Measurements from ENCODE around the gene TIMELESS. TPM values are rescaled to one million over a fixed set of nuclear protein-coding genes. Genes with fewer than 3 reads are reported as not detected.

Gene TIMELESS
- total and polyA plus RNA-seq, 4 donors: 5.1 to 17.6 (median 10.3) TPM

- no peak for TF ChIP-seq REST (IDR thresholded peaks at IDR 0.05)
- TF ChIP-seq ATF3 (IDR thresholded peaks at IDR 0.05): no peak
These were observed 23.2 kb downstream of the TIMELESS start (continued) for GRCh38 chr12:56425940-56426438.

GRCh38 chr12:56425193-56425592 is 24.0 kb downstream of the TIMELESS start:
- Histone ChIP-seq H3K9me3 (ENCODE audit: control insufficient read depth in 4 of 4, low read length in 3 of 4) (no peaks in the 10 kb centered on the region), H3K9ac (ENCODE audit: low read depth in 1 of 2, low read length in 2 of 2) (no peak overlapping the region), H3K4me3 (ENCODE audit: low read depth in 1 of 3, low read length in 3 of 3) (no peak overlapping the region), H3K36me3 (ENCODE audit: control insufficient read depth in 4 of 4, insufficient read depth in 3 of 4, low read depth in 1 of 4, low read length in 3 of 4) (peaks cover 9 to 47% (median 30%) of the 10 kb centered on the region in 4 donors), H3K27ac (ENCODE audit: low read depth in 1 of 2, low read length in 2 of 2) (no peak overlapping the region), H3K27me3 (ENCODE audit: control insufficient read depth in 4 of 4, insufficient read depth in 4 of 4, low read length in 3 of 4) (no peaks in the 10 kb centered on the region), H3K4me1 (ENCODE audit: control insufficient read depth in 4 of 4, insufficient read depth in 4 of 4, low read length in 3 of 4) (no peaks in the 10 kb centered on the region)
- no peak for DNase-seq (ENCODE audit: low spot score)
- no peak for TF ChIP-seq HNF4A (conservative IDR thresholded peaks at IDR 0.05)
- TF ChIP-seq ATF3 (IDR thresholded peaks at IDR 0.05): no peak
- TF ChIP-seq RAD21 (IDR thresholded peaks at IDR 0.05): no peak
- no peak for TF ChIP-seq RXRA (IDR thresholded peaks at IDR 0.05)
- no peak for TF ChIP-seq GABPA (IDR thresholded peaks at IDR 0.05 in 1 of 2, conservative IDR thresholded peaks at IDR 0.05 in 1 of 2)
- TF ChIP-seq HNF4G (IDR thresholded peaks at IDR 0.05): no peak
- no peak for TF ChIP-seq FOXA2 (IDR thresholded peaks at IDR 0.05)
- TF ChIP-seq REST (IDR thresholded peaks at IDR 0.05): no peak
- WGBS: 79% methylated on average over 1 of the region's 1 CpG

GRCh38 chr12:56420411-56420810 is 28.8 kb downstream of the TIMELESS start:
- no peak overlapping the region for H3K27ac ChIP-seq (ENCODE audit: low read depth in 1 of 2, low read length in 2 of 2)
- whole genome bisulfite sequencing: 75% methylated on average over 6 of the region's 6 CpGs
- H3K9me3 ChIP-seq (ENCODE audit: control insufficient read depth in 4 of 4, low read length in 3 of 4): no peaks in the 10 kb centered on the region
- H3K4me1 ChIP-seq (ENCODE audit: control insufficient read depth in 4 of 4, insufficient read depth in 4 of 4, low read length in 3 of 4): peaks cover 0 to 4% (median 0%) of the 10 kb centered on the region in 4 donors
- no peak overlapping the region for H3K4me3 ChIP-seq (ENCODE audit: low read depth in 1 of 3, low read length in 3 of 3)
- no peak for DNase-seq (ENCODE audit: low spot score)
- peaks cover 7 to 45% (median 26%) of the 10 kb centered on the region in 4 donors for H3K36me3 ChIP-seq (ENCODE audit: control insufficient read depth in 4 of 4, insufficient read depth in 3 of 4, low read depth in 1 of 4, low read length in 3 of 4)
- H3K9ac ChIP-seq (ENCODE audit: low read depth in 1 of 2, low read length in 2 of 2): no peak overlapping the region
- no peak for TF ChIP-seq GABPA (IDR thresholded peaks at IDR 0.05 in 1 of 2, conservative IDR thresholded peaks at IDR 0.05 in 1 of 2)
- no peak for TF ChIP-seq YY1 (IDR thresholded peaks at IDR 0.05)
- TF ChIP-seq JUND (IDR thresholded peaks at IDR 0.05): no peak
- TF ChIP-seq ATF3 (IDR thresholded peaks at IDR 0.05): no peak
- no peak for TF ChIP-seq SP1 (IDR thresholded peaks at IDR 0.05)
- no peak for TF ChIP-seq EGR1 (IDR thresholded peaks at IDR 0.05; ENCODE audit: low read depth in 2 of 2)
- TF ChIP-seq FOXA2 (IDR thresholded peaks at IDR 0.05): no peak
- no peaks in the 10 kb centered on the region for H3K27me3 ChIP-seq (ENCODE audit: control insufficient read depth in 4 of 4, insufficient read depth in 4 of 4, low read length in 3 of 4)

Data from liver (tissue), 9 donors.